ENCODE data around the gene OPALIN. TPM values are rescaled to one million over a fixed set of nuclear protein-coding genes. Genes with fewer than 3 reads are reported as not detected.

OPALIN gene
- total and polyA plus RNA-seq, 10 of the 15 experiments (the other 5 are each of a cell fraction or from before 2014, with no cell fraction given), result not detected

GRCh38 chr10:96377816-96378294, 19.1 kb upstream of the OPALIN start:
- ChIA-PET CTCF (interaction anchor here (0.7 to 8.1 kb wide), 7 partner anchors 7 to 660 kb away, joined by 3 to 64 read pairs (median 3); partner anchors contain the start of gene TLL2), POLR2A (interaction anchor here (0.6 kb wide), 1 partner anchor 492 kb away, joined by 8 read pairs; no protein-coding TSS in a partner anchor), SMC1A (ENCODE audit: uncharacterized antibody, unreplicated experiment) (no interaction called here), RAD21 (ENCODE audit: unreplicated experiment) (no interaction called here)
- Histone ChIP-seq H3K27me3 (replicated peaks in 1 of 2; ENCODE audit: control insufficient read depth in 2 of 2, insufficient read depth in 2 of 2, low read length in 1 of 2) (no peaks in the 10 kb centered on the region; a peak in 2 of 4 replicates), H3K4me1 (ENCODE audit: control insufficient read depth, insufficient read depth, low read length) (peaks cover 8% of the 10 kb centered on the region), H3K79me2 (ENCODE audit: control insufficient read depth, insufficient read depth, low read length) (no peaks in the 10 kb centered on the region), H3K4me3 (no peak overlapping the region), H3K9me3 (replicated peaks; ENCODE audit: control insufficient read depth, insufficient read depth, low read length) (no peaks in the 10 kb centered on the region), H3K27ac (ENCODE audit: control insufficient read depth, insufficient read depth) (no peak overlapping the region), H3K36me3 (ENCODE audit: control insufficient read depth in 2 of 2, insufficient read depth in 2 of 2, low read length in 1 of 2) (no peaks in the 10 kb centered on the region), H3K9ac (ENCODE audit: control insufficient read depth, insufficient read depth, low read length) (no peak overlapping the region), H3K4me2 (ENCODE audit: control insufficient read depth, insufficient read depth) (no peak overlapping the region), H4K20me1 (ENCODE audit: control insufficient read depth, insufficient read depth) (no peaks in the 10 kb centered on the region), H2AFZ (ENCODE audit: control insufficient read depth, low read depth, low read length) (no peak overlapping the region)
- ATAC-seq (no peak), FAIRE-seq (no peak), DNase-seq (ENCODE audit: low read depth, low spot score) (no peak)
- no peak for TF ChIP-seq CBFB (IDR thresholded peaks at IDR 0.05; ENCODE audit: low read depth)
- no peak for TF ChIP-seq NBN (IDR thresholded peaks at IDR 0.05)
- no peak for TF ChIP-seq RELA (IDR thresholded peaks at IDR 0.05; ENCODE audit: borderline replicate concordance, partially characterized antibody)
- no peak for TF ChIP-seq YY1 (IDR thresholded peaks at IDR 0.05; ENCODE audit: low read depth, low read length)
- no peak for TF ChIP-seq NFIC (IDR thresholded peaks at IDR 0.05; ENCODE audit: low read depth, low read length)
- no peak for TF ChIP-seq FOXM1 (IDR thresholded peaks at IDR 0.05; ENCODE audit: low read depth, low read length)
- no peak for TF ChIP-seq PAX5 (IDR thresholded peaks at IDR 0.05; ENCODE audit: borderline replicate concordance, low read depth, low read length)
- no peak for TF ChIP-seq CHD4 (IDR thresholded peaks at IDR 0.05)
- no peak for TF ChIP-seq ZNF687 (IDR thresholded peaks at IDR 0.05)
- TF ChIP-seq NRF1 (conservative IDR thresholded peaks at IDR 0.05; ENCODE audit: low read depth, low read length), result no peak
- BruUV-seq (replicated peaks), result no TSS peak
- in situ Hi-C loops (cut with MboI) (no loop called here), intact Hi-C loops (cut with micrococcal nuclease; ENCODE audit: unreplicated experiment) (loop anchor here (5.0 kb wide), 1 partner anchor 649 kb away; no protein-coding TSS in a partner anchor)
- 39% methylated on average over 6 of the region's 6 CpGs for WGBS (ENCODE audit: insufficient coverage, insufficient replicate concordance, low lambda C conversion rate, missing lambda C conversion rate)

Measured in GM12878 (cell line).